WTC11 (cell line): ENCODE data around the gene HDAC5. TPM values are rescaled to one million over a fixed set of nuclear protein-coding genes. Genes with fewer than 3 reads are reported as not detected.

ENCODE experiments used
- ATAC-seq: fragments of 200-7000 bp; cut with Tn5 transposase; 2 replicates; pipeline ENCODE4 v1.10.0; 2021; ENCODE audit warnings: mild to moderate bottlenecking, moderate library complexity
- CTCF ChIA-PET: fragments of 300-600 bp; sonication (Branson Sonifier 250); formaldehyde crosslinking; loops from one replicate; lab custom pipeline; 2021; ENCODE audit warnings: antibody characterized with exemption; lab: Charles Lee
- POLR2A ChIA-PET: fragments of 350-600 bp; sonication (Branson Sonifier 250); formaldehyde crosslinking; loops from one replicate; lab custom pipeline; 2021; ENCODE audit warnings: antibody characterized with exemption; lab: Charles Lee
- DNase-seq: peaks from one replicate; pipeline ENCODE4 v3.0.0; 2021; ENCODE audit warnings: low spot score
- H3K27ac Mint-ChIP-seq: 2 replicates; pipeline ENCODE4 v1.8.0; 2021; ENCODE audit warnings: mixed read lengths
- H3K27me3 Mint-ChIP-seq: 2 replicates; pipeline ENCODE4 v1.8.0; 2021; ENCODE audit warnings: low read depth, mild to moderate bottlenecking, moderate library complexity, mixed read lengths
- H3K36me3 Mint-ChIP-seq: 2 replicates; pipeline ENCODE4 v1.8.0; 2021; ENCODE audit warnings: mixed read lengths
- H3K4me1 Mint-ChIP-seq: 2 replicates; pipeline ENCODE4 v1.8.0; 2022; ENCODE audit warnings: mixed read lengths
- H3K4me3 Mint-ChIP-seq: 2 replicates; pipeline ENCODE4 v1.8.0; 2021; ENCODE audit warnings: mild to moderate bottlenecking, moderate library complexity, mixed read lengths
- H3K9me3 Mint-ChIP-seq: 2 replicates; pipeline ENCODE4 v1.8.0; 2021; ENCODE audit warnings: mixed read lengths
- ARID4B ChIP-seq: sonication (generic); formaldehyde crosslinking; IDR thresholded peaks from 2 replicates; pipeline ENCODE4 v1.8.0; 2023; ENCODE audit warnings: missing genetic modification reagents, mild to moderate bottlenecking, borderline replicate concordance
- FOXK1 ChIP-seq: sonication (generic); formaldehyde crosslinking; IDR thresholded peaks from 2 replicates; pipeline ENCODE4 v1.8.0; 2022; ENCODE audit warnings: mild to moderate bottlenecking, moderate library complexity, missing genetic modification reagents
- GRHL2 ChIP-seq: fragments of 250-450 bp; sonication (Bioruptor Pico); IDR thresholded peaks from 2 replicates; pipeline ENCODE4 v1.8.0; 2022; ENCODE audit warnings: mild to moderate bottlenecking, moderate library complexity; ENCODE audit not compliant: insufficient replicate concordance, severe bottlenecking
- JUN ChIP-seq: sonication (generic); formaldehyde crosslinking; IDR thresholded peaks from 2 replicates; pipeline ENCODE4 v1.8.0; 2023; ENCODE audit warnings: mild to moderate bottlenecking, missing genetic modification reagents
- KAT7 ChIP-seq: sonication (generic); formaldehyde crosslinking; IDR thresholded peaks from 2 replicates; pipeline ENCODE4 v1.8.1; 2023; ENCODE audit warnings: missing genetic modification reagents, mild to moderate bottlenecking, borderline replicate concordance
- MYBL2 ChIP-seq: sonication (generic); formaldehyde crosslinking; IDR thresholded peaks from 2 replicates; pipeline ENCODE4 v1.8.1; 2023; ENCODE audit warnings: mild to moderate bottlenecking, moderate library complexity, missing genetic modification reagents
- NFE2L1 ChIP-seq: sonication (generic); formaldehyde crosslinking; IDR thresholded peaks from 2 replicates; pipeline ENCODE4 v1.8.1; 2023; ENCODE audit warnings: missing genetic modification reagents
- NFYB ChIP-seq: sonication (generic); formaldehyde crosslinking; conservative IDR thresholded peaks from 2 replicates; pipeline ENCODE4 v1.8.0; 2022; ENCODE audit warnings: low read depth, missing genetic modification reagents
- SP1 ChIP-seq: sonication (generic); formaldehyde crosslinking; conservative IDR thresholded peaks from 2 replicates; pipeline ENCODE4 v1.8.1; 2022; ENCODE audit warnings: missing genetic modification reagents
- TP53 ChIP-seq: sonication (generic); formaldehyde crosslinking; IDR thresholded peaks from 2 replicates; pipeline ENCODE4 v1.8.1; 2023; ENCODE audit warnings: mild to moderate bottlenecking, missing genetic modification reagents
- ZNF121 ChIP-seq: sonication (generic); formaldehyde crosslinking; IDR thresholded peaks from 2 replicates; pipeline ENCODE4 v1.8.0; 2023; ENCODE audit warnings: missing genetic modification reagents
- ZNF396 ChIP-seq: fragments of 250-450 bp; sonication (Bioruptor Pico); IDR thresholded peaks from 2 replicates; pipeline ENCODE4 v1.8.0; 2021; ENCODE audit warnings: mild to moderate bottlenecking, moderate library complexity, borderline replicate concordance
- ZNF425 ChIP-seq: fragments of 250-450 bp; sonication (Bioruptor Pico); conservative IDR thresholded peaks from 2 replicates; pipeline ENCODE4 v1.9.0; 2021; ENCODE audit warnings: mild to moderate bottlenecking
- total RNA-seq: library from RNA; stranded (reverse); gene quantifications from 3 replicates; pipeline ENCODE4 v1.2.3, GENCODE V29; 2021
- TF ChIP-seq, protein P1 (sequence below): sonication (generic); formaldehyde crosslinking; IDR thresholded peaks from 2 replicates; pipeline ENCODE4 v1.8.1; 2023; ENCODE audit warnings: mild to moderate bottlenecking, moderate library complexity, missing genetic modification reagents
- TF ChIP-seq, protein P2 (sequence below): fragments of 250-450 bp; sonication (Bioruptor Pico); IDR thresholded peaks from 2 replicates; pipeline ENCODE4 v1.9.0; 2021; ENCODE audit warnings: mild to moderate bottlenecking, borderline replicate concordance
- TF ChIP-seq, protein P3 (sequence below): fragments of 250-450 bp; sonication (Bioruptor Pico); IDR thresholded peaks from 2 replicates; pipeline ENCODE4 v1.9.0; 2021; ENCODE audit warnings: moderate library complexity, mild to moderate bottlenecking, inconsistent platforms, borderline replicate concordance
- TF ChIP-seq, protein P4 (sequence below): fragments of 250-450 bp; sonication (Bioruptor Pico); IDR thresholded peaks from 2 replicates; pipeline ENCODE4 v1.9.0; 2021; ENCODE audit warnings: mild to moderate bottlenecking

Gene HDAC5
- total RNA-seq, 1 experiment from 2014 or later = 61.6 TPM

GRCh38 chr17:44053125-44053872 is 70.1 kb downstream of the HDAC5 start:
- CTCF ChIA-PET = no interaction called here

DNA sequence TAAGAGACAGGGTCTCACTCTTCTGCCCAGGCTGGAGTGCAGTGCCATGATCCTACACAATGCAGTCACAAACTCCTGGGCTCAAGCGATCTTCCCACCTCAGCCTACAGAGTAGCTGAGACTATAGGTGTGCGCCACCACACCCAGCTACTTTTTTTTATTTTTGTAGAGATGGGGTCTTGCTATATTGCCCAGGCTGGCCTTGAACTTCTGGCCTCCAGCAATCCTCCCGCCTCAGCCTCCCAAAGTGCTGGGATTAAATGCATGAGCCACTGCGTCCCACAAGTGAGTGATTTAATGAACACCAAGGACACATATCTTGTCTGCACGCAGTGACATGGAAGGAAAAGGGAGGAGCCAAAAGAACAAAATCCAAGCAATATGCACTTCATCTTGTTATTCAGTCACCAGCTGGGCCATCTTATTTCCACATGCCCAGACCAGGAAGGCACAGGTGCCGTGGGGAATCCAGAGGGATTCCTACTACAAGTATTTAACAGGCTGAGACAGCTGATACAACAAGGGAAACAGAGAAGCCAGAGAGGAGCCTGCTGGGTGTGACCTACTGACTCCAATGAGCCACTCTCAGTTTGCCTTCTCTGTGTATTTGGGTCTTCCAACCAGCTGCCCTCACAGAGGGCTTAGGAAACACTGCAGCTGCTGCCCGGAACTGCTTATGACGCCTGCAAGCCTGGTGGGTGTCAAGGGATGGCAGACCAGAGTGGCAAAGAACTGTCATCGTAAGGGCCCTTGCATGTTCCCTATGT is 74.0 kb downstream of the HDAC5 start:
- Mint-ChIP-seq H3K27me3 (no peaks in the 10 kb centered on the region), H3K36me3 (peaks cover 59% of the 10 kb centered on the region), H3K27ac (no peak overlapping the region), H3K9me3 (0 out of 2 replicates have a peak, but pooled peaks cover 3% of the 10 kb centered on the region), H3K4me1 (peaks cover 9% of the 10 kb centered on the region), H3K4me3 (no peak overlapping the region)
- ATAC-seq (no peak), DNase-seq (no peak)
- ChIA-PET CTCF (interaction anchor here (1.0 kb wide), 1 partner anchor 119 kb away, joined by 3 read pairs; no protein-coding TSS in a partner anchor), POLR2A (no interaction called here)
- TF ChIP-seq ZNF121 (peak; percentile 93), NFE2L1 (CRISPR knock-in tag) (no peak), ZNF396 (CRISPR knock-in tag) (no peak), SP1 (CRISPR knock-in tag) (no peak), KAT7 (CRISPR knock-in tag) (no peak), ARID4B (CRISPR knock-in tag) (no peak), ZNF425 (CRISPR knock-in tag) (no peak)

More at GRCh38 chr17:44053125-44053872, 70.1 kb downstream of the HDAC5 start:
- POLR2A ChIA-PET = no interaction called here
- Mint-ChIP-seq H3K4me1 (no peaks in the 10 kb centered on the region), H3K36me3 (peaks cover 55% of the 10 kb centered on the region), H3K4me3 (no peak overlapping the region), H3K9me3 (no peaks in the 10 kb centered on the region)
- ATAC-seq (no peak), DNase-seq (no peak)
- TF ChIP-seq NFYB (CRISPR knock-in tag) (no peak), FOXK1 (CRISPR knock-in tag) (no peak), JUN (CRISPR knock-in tag) (no peak), TP53 (CRISPR knock-in tag) (no peak), GRHL2 (CRISPR knock-in tag) (no peak), MYBL2 (no peak)
- TF ChIP-seq, protein P1, sequence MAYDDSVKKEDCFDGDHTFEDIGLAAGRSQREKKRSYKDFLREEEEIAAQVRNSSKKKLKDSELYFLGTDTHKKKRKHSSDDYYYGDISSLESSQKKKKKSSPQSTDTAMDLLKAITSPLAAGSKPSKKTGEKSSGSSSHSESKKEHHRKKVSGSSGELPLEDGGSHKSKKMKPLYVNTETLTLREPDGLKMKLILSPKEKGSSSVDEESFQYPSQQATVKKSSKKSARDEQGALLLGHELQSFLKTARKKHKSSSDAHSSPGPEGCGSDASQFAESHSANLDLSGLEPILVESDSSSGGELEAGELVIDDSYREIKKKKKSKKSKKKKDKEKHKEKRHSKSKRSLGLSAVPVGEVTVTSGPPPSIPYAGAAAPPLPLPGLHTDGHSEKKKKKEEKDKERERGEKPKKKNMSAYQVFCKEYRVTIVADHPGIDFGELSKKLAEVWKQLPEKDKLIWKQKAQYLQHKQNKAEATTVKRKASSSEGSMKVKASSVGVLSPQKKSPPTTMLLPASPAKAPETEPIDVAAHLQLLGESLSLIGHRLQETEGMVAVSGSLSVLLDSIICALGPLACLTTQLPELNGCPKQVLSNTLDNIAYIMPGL = no peak
- TF ChIP-seq, protein P2, sequence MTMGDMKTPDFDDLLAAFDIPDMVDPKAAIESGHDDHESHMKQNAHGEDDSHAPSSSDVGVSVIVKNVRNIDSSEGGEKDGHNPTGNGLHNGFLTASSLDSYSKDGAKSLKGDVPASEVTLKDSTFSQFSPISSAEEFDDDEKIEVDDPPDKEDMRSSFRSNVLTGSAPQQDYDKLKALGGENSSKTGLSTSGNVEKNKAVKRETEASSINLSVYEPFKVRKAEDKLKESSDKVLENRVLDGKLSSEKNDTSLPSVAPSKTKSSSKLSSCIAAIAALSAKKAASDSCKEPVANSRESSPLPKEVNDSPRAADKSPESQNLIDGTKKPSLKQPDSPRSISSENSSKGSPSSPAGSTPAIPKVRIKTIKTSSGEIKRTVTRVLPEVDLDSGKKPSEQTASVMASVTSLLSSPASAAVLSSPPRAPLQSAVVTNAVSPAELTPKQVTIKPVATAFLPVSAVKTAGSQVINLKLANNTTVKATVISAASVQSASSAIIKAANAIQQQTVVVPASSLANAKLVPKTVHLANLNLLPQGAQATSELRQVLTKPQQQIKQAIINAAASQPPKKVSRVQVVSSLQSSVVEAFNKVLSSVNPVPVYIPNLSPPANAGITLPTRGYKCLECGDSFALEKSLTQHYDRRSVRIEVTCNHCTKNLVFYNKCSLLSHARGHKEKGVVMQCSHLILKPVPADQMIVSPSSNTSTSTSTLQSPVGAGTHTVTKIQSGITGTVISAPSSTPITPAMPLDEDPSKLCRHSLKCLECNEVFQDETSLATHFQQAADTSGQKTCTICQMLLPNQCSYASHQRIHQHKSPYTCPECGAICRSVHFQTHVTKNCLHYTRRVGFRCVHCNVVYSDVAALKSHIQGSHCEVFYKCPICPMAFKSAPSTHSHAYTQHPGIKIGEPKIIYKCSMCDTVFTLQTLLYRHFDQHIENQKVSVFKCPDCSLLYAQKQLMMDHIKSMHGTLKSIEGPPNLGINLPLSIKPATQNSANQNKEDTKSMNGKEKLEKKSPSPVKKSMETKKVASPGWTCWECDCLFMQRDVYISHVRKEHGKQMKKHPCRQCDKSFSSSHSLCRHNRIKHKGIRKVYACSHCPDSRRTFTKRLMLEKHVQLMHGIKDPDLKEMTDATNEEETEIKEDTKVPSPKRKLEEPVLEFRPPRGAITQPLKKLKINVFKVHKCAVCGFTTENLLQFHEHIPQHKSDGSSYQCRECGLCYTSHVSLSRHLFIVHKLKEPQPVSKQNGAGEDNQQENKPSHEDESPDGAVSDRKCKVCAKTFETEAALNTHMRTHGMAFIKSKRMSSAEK = no peak
- TF ChIP-seq, protein P3, sequence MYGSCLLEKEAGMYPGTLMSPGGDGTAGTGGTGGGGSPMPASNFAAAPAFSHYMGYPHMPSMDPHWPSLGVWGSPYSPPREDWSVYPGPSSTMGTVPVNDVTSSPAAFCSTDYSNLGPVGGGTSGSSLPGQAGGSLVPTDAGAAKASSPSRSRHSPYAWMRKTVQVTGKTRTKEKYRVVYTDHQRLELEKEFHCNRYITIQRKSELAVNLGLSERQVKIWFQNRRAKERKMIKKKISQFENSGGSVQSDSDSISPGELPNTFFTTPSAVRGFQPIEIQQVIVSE (CRISPR knock-in tag) = no peak
- TF ChIP-seq, protein P4, sequence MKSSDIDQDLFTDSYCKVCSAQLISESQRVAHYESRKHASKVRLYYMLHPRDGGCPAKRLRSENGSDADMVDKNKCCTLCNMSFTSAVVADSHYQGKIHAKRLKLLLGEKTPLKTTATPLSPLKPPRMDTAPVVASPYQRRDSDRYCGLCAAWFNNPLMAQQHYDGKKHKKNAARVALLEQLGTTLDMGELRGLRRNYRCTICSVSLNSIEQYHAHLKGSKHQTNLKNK (CRISPR knock-in tag) = no peak
- TF ChIP-seq, all 79 proteins: peak for 0
- Mint-ChIP-seq H3K27me3 (no peaks in the 10 kb centered on the region), H3K27ac (peak overlapping the region; percentile 73)
